ENCODE measurements around the gene FGF18. TPM values are rescaled to one million over a fixed set of nuclear protein-coding genes. Genes with fewer than 3 reads are reported as not detected.

Gene FGF18
- total and polyA plus RNA-seq, 9 of the 15 experiments (the other 6 are each of a cell fraction or from before 2014, with no cell fraction given) = 0.05 to 0.18 (median 0.11) TPM; not detected in 6

- TF ChIP-seq JUNB (CRISPR knock-in tag; conservative IDR thresholded peaks at IDR 0.05) = no peak
- no peak for TF ChIP-seq CC2D1A (IDR thresholded peaks at IDR 0.05)
- peak in 1 of 2 experiments; percentile 9; a peak in 1 of 4 replicates for TF ChIP-seq TEAD1 (CRISPR knock-in tag; IDR thresholded peaks at IDR 0.05)
- no peak for TF ChIP-seq HMG20A (CRISPR knock-in tag; conservative IDR thresholded peaks at IDR 0.05)
- TF ChIP-seq SIN3A (IDR thresholded peaks at IDR 0.05; ENCODE audit: borderline replicate concordance in 2 of 2, control insufficient read depth in 1 of 2, low read depth in 2 of 2, low read length in 2 of 2) = peak; percentile 94 to 99
- TF ChIP-seq MBD1 (CRISPR knock-in tag; IDR thresholded peaks at IDR 0.05) = no peak
- no peak for TF ChIP-seq ZBTB11 (CRISPR knock-in tag; IDR thresholded peaks at IDR 0.05)
- no peak for TF ChIP-seq YY1 (IDR thresholded peaks at IDR 0.05; ENCODE audit: borderline replicate concordance in 1 of 3, control insufficient read depth in 1 of 3, extremely low read depth in 1 of 3, insufficient read depth in 3 of 3, insufficient read length in 1 of 3, insufficient replicate concordance in 2 of 3, low read depth in 1 of 3, low read length in 2 of 3)
- TF ChIP-seq HMBOX1 (IDR thresholded peaks at IDR 0.05) = no peak
- TF ChIP-seq CHAMP1 (IDR thresholded peaks at IDR 0.05) = no peak
- no peak for TF ChIP-seq ATF3 (IDR thresholded peaks at IDR 0.05)
- TF ChIP-seq ATF3 (CRISPR knock-in tag; conservative IDR thresholded peaks at IDR 0.05) = 0 out of 2 replicates have a peak, but pooled peaks have one; percentile 42
- TF ChIP-seq MAZ (CRISPR knock-in tag; conservative IDR thresholded peaks at IDR 0.05 in 1 of 2, IDR thresholded peaks at IDR 0.05 in 1 of 2) = peak in 1 of 2 experiments; percentile 64; a peak in 2 of 4 replicates
- TF ChIP-seq ZNF766 (CRISPR knock-in tag; conservative IDR thresholded peaks at IDR 0.05) = no peak
Measured at GRCh38 chr5:171387970-171388815, 31.3 kb upstream of the FGF18 start (continued).
